NCI-H446 treated with DMSO at 0.1 percent for 48 hours (cell line): ENCODE results near the gene TSPAN5.
"Not testable (repeated sequence)": the region's sequence is repeated elsewhere in the genome, so short reads cannot be mapped to it uniquely, and the experiment has no call there.

Experiments
- DNase-seq: peaks from one replicate; lab custom pipeline; 2025; lab: John Stamatoyannopoulos, UW

Gene TSPAN5

DNA sequence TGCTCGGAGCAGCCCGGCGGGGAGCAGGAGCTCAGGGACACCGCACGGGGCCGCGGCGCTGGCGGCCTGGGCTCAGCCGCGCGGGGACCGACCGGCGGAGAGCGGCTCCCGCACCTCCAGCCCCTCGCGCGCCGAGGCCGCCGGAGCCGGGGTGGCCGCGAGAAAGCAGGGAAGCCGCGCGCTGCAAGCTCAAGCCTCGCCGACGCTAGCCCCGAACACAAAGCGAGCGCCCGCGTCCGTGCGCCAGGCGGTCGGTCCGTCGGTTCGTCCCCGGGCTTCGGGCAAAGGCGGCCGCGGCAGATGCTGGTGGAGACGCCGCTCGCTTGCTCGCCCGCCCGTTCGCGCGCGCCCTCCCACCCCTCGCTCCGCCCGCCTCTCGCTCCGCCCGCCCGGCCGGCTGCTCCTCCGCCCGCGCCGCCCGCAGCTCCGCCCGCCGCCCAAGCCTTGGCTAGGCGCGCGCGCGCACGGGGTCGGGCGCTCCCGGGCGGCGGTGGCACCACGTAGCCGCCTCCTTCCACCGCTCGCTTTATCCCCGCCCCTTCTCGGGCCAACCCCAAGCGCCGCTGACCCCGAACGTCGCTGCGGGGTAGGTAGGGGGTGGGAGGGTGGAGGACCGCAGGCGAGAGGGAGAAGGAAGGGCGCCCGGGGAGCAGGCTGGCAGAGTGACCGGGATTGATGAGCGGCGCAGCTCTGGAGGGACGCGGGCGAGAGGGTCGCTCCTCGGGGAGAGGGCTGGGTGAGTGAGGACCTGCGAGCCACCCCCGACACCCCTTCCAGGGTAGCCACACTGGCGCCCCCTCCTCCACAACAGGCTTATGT, at the start of gene TSPAN5:
Gene TSPAN5 (minus strand): TSS at position 325 of the 819 bp plus-strand sequence.
- DNase-seq = peak; percentile 61

DNA sequence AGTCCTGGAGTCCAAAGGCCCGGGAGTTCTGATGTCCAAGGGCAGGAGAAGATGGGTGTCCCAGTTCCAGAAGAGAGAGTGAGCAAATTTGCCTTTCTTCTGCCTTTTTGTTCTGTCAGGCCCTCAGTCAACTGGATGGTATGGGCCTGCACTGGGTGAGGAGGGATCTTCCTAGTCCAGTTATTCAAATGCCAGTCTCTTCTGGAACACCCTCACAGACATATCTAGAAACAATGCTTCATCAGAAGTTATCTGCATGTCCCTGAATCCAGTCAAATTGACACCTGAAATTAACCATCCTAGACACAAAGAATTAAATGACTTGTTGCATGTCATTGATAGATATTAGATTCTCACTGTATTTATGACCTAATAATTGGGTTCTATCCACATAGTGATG, 48.5 kb upstream of the TSPAN5 start:
- no peak for DNase-seq

DNA sequence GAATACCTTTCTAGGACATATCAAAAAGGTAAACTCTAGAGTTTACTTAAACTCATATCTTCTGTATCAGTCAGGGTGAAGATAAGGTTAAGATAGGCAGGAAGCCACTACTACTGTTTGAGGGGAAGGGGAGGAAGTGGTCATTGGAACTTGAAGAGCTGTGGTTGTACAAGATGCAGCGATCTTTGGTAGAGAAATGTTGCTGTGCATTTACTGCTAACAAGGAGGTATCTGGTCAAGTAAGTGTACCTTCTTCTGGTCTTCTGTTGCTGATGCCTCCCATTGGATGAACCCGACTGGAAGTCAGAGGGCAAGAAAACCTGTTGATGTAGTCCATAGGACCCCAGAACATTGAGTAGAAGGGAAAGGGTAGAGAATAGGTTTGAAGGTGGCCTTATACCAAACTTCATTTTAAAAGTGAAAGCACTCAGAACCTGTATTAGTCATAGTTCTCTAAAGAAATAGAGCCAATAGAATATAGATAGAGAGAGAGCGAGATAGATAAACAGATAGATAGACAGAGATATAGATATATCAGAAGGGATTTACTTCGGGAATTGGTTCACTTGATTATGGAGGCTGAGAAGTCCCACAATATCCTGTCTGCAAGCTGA, 47.9 kb upstream of the TSPAN5 start:
- DNase-seq = no peak

GRCh38 chr4:98705586-98705985, 47.2 kb upstream of the TSPAN5 start:
- DNase-seq = not testable (repeated sequence)

DNA sequence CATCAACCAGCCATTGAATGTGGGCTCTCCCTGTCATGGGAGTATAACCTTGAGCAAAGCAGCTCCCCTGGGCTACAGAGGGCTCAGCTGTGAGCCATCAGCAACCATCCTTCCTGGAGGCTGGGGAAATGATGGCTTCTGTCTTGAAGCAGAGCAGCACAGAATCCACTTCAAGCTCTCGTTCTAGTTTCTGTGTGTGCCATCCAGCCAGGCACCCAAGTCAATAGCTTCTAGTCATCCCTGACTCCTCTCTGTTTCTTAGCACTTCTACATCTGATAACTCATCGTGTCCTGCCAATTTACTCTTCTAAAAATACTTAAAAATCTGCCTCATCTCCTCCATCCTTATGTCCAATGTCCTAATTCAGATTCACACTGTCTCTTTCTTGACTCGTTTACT, 42.2 kb upstream of the TSPAN5 start:
- DNase-seq = no peak

DNA sequence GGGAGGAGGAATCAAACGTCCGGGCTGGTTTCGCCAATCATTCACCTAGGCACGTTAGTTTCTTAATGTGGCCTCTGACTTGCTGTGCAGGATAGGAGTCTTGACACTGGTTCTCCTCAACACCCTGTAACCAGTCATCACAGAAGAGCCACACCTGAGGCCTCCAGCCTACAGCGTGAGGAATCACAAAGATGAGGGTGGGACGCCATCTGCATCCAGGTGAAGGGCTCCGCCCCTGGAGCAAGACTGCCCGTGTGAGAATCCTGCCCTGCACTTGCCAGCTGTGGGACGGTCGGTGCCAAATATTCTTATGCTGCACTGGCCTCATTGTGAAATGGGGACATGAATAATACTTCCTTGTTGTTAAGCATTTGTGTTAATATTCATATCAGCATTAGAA, 35.7 kb upstream of the TSPAN5 start:
- DNase-seq = no peak

DNA sequence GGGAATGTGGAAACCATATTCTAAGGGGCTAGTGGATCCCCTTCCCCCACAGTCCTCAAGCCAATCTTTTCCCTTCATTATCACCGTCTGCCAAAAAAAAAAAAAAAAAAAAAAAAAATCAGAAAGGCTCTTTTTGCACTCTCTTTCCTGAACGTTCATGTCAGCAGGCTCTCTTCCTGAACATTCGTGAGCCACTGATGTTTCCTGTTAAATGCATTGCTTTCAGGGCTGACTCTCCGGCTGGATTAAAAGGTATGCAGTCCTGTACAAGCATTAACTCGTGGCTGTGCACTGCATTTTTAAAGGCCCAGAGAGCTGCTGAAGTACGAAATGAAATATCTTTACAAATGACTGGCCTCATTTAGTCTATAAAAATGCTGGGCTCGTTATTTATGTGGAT, 34.0 kb upstream of the TSPAN5 start:
- no peak for DNase-seq

DNA sequence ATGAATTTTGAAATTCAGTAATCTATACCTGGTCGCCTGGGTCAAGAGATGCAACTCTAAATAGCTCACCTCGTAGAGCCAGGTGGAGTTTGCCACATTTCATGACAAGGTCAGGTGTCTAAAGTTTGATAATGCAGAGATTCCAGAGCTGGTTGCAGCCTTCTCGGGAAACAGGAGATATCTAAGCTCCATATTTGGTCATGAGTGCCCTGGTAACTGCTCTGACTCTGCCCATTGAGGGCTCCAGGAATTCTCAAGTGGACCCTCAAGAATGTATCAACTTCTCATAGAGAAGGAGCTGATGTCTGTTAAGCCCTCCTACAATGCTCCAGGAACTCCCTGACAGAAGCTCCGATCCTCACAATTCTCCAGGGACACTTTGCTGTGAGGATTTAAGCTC, 33.2 kb upstream of the TSPAN5 start:
- no peak for DNase-seq

DNA sequence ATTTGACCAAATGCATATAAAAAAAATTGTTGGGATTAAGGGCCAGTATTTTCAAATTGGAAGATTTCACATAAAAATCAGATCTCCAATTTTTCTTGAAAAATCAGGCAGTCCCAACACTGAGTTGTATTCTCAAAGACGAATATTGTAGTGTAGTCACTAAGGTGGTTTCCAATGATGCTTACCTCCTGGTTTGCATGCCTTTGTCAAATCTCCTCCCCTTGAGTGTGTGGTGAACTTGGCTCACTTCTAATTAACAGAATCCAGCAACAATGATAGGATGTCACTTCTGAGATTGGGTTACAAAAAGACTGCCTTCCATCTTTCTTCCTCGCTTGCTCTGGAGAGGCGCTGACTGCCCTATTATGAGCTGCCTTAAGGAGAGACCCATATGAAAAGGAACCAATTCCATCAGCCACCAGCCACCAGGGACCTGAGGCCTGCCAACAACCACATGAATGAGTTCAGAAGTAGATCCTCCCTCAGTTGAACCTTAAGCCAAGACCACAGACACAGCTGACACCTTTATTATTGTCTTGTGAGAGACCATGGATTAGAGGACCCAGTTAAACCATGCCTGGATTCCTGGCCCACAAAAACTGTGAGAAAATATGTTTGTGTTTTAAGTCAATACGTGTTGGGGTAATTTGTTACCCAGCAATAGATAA, 31.2 kb upstream of the TSPAN5 start:
- DNase-seq = no peak

GRCh38 chr4:98688411-98689290, 30.2 kb upstream of the TSPAN5 start:
- DNase-seq = no peak

GRCh38 chr4:98687876-98688275, 29.5 kb upstream of the TSPAN5 start:
- no peak for DNase-seq

GRCh38 chr4:98686847-98687246, 28.4 kb upstream of the TSPAN5 start:
- DNase-seq = no peak

DNA sequence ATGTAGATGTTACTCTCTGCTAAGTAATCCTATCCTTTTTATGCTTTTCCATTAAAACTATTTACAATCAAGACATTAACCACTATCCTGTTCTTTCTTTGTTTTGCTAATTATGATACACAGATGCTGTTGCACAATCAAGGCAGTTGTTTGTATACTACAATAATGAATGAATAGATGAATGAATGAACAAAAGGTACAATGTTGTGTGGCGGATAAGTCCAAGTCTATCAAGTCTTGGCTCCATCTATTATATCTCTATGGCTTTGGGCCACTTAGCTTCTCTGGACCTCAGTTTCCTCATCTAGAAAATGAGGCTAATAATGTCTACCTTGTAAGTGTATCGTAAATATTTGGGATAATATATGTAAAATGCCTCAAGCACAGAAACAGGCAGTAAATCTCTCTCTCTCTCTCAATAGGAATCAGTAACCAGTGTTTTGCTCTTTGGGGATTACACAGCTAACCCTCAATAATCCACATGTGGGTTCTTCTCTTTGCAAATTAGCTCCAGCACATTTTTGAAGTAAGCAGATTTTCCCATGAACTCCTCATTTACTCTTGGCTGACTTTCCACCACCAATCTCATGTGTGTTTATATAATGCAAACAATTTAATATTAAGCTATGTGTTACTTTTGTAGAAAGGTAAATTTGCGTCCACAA, 27.8 kb upstream of the TSPAN5 start:
- DNase-seq = no peak

- DNase-seq = no peak
Observed at GRCh38 chr4:98685225-98686042, 27.0 kb upstream of the TSPAN5 start.

- no peak for DNase-seq
Observed at GRCh38 chr4:98682719-98683118, 24.3 kb upstream of the TSPAN5 start.

- no peak for DNase-seq
Observed at GRCh38 chr4:98680806-98681205, 22.4 kb upstream of the TSPAN5 start.

DNA sequence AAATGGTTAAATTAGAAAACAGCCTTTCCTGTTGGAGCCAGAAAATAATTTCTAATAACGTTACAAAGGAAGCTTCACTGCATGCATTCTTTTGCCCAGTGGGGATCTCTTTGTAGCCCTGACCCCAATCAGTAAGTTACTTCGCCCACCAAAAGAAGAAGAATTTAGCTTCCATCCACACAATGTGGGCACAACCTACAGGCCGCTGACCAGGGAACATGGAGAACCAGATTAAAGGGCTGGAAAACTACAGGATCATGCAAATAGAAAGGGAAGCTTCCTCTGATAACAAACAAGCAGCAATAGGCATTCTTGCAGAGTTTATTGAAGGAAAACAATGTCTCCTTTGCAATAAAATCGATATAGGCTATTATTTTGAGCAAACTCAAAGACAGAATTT, 21.3 kb upstream of the TSPAN5 start:
- DNase-seq = no peak

- DNase-seq = no peak
Observed at GRCh38 chr4:98677799-98678198, 19.4 kb upstream of the TSPAN5 start.

DNA sequence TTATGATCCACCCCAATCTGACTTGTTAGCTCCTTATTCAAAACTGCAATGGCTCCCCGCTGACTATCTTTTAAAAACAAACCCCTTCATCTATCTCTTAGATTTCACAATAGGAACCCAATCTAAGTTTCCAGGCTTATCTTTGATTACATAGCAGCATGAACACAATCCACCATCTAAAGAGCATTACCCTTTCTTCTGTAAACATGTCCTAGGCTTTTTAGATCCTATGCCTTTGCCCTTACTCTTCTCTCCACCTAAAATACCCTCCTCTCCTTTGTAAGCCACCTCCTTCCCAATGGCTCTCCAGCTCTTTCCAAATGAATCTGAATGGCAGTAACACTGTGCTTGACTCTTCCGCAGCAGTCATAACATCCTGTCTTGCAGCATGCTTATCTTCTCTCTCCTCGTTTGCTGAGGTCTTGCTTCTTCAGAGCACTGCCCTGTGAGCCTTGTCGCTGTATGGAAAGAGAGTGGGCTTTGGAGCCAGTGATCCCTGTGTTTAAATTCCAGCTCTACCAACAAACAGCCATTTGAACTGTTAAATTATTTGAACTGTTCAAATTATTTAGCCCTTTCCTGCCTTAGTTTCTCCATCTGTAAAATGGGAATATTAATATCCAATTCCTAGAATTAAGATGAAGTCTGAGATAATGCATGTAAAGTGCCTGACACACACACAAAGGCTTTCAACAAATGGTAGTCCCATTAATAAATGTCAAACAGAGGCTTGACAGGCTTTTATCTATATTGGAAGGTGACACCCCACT, 16.2 kb upstream of the TSPAN5 start:
- DNase-seq = no peak

DNA sequence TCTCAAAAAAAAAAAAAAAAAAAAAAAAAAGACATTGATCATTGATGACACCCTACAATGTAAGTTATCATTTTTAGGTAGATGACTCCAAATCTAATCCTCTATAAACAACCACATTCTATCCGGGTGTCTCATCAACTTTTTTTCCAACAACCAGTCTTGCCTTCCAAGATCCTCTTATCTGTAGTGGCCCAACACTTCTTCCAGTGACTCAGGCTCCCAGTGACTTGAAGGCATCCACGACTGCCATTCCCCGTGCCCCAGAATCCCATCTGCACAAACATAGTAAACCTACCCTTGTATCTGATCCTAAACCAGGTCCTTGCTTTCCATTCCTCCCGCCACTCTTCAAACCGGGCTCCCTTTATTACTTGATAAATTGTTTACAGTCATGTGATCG, 15.6 kb upstream of the TSPAN5 start:
- no peak for DNase-seq
